IMR-90 (cell line): Measurements from ENCODE around the gene PCP4.

Source experiments
- BHLHE40 ChIP-seq: fragments of 150-350 bp; IDR thresholded peaks from 2 replicates; pipeline ENCODE4 v1.6.1; 2016; ENCODE audit warnings: mild to moderate bottlenecking, low read depth, low read length
- POLR2A ChIP-seq: IDR thresholded peaks from 2 replicates; pipeline ENCODE4 v1.6.1; 2012; ENCODE audit warnings: mild to moderate bottlenecking, low read depth, low read length
- TF ChIP-seq, protein P1 (sequence below): conservative IDR thresholded peaks from 2 replicates; pipeline ENCODE4 v1.5.1; 2012; ENCODE audit warnings: mild to moderate bottlenecking, low read depth, low read length, improper control_type of control experiment

DNA sequence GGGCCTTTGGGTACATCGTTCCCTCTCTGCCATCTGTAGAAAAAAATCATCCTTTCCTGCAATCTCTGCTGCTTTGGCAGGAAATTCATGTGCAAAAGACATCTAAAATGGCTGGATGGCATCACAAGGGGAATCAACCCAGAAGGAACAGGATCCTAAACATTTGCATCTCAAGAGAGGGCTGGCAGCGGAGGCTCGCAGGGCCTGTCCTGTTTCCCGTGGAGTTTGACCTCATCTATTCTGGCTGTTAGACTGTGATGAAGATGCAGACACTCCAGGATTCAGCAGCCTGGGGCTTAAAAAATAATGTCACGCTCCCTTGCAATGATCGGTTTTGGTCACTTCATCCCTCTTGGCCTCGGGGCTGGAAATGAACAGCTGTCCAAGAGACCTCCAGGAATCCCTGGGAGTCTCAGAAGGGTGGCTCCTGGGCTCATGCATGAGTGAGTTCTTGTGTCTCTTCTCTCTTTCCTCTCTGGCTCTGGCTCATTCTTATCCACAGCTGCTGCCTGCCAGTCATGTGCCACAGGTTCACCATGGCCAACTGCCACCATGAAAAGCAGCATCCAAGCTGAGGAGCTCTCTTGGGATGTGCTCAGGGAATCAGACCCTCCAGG, 16.1 kb upstream of the PCP4 start:
- no peak for TF ChIP-seq POLR2A
- TF ChIP-seq, protein P1, sequence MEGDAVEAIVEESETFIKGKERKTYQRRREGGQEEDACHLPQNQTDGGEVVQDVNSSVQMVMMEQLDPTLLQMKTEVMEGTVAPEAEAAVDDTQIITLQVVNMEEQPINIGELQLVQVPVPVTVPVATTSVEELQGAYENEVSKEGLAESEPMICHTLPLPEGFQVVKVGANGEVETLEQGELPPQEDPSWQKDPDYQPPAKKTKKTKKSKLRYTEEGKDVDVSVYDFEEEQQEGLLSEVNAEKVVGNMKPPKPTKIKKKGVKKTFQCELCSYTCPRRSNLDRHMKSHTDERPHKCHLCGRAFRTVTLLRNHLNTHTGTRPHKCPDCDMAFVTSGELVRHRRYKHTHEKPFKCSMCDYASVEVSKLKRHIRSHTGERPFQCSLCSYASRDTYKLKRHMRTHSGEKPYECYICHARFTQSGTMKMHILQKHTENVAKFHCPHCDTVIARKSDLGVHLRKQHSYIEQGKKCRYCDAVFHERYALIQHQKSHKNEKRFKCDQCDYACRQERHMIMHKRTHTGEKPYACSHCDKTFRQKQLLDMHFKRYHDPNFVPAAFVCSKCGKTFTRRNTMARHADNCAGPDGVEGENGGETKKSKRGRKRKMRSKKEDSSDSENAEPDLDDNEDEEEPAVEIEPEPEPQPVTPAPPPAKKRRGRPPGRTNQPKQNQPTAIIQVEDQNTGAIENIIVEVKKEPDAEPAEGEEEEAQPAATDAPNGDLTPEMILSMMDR, result no peak
- no peak for TF ChIP-seq BHLHE40
